Measurements from ENCODE around the gene CCDC9. TPM values are rescaled to one million over a fixed set of nuclear protein-coding genes. Genes with fewer than 3 reads are reported as not detected.
A peak's percentile ranks its signal among the peaks of the same experiment; 100 is the strongest.
"Not testable (repeated sequence)": the region's sequence is repeated elsewhere in the genome, so short reads cannot be mapped to it uniquely, and the experiment has no call there.

The CCDC9 gene
- total RNA-seq, 1 donor from 2014 or later, result 21.6 TPM

GRCh38 chr19:47256693-47257410 is 527 bp downstream of the CCDC9 start:
- intact Hi-C loops (cut with micrococcal nuclease), result no loop called here
- Histone ChIP-seq H3K9me3 (replicated peaks) (no peaks in the 10 kb centered on the region), H3K27me3 (ENCODE audit: low read depth) (no peaks in the 10 kb centered on the region), H3K4me1 (peaks cover 35% of the 10 kb centered on the region), H3K36me3 (peaks cover 34% of the 10 kb centered on the region), H3K27ac (replicated peaks) (peak overlapping the region; percentile 96), H3K4me3 (peak overlapping the region; percentile 75)
- TF ChIP-seq, protein P1, sequence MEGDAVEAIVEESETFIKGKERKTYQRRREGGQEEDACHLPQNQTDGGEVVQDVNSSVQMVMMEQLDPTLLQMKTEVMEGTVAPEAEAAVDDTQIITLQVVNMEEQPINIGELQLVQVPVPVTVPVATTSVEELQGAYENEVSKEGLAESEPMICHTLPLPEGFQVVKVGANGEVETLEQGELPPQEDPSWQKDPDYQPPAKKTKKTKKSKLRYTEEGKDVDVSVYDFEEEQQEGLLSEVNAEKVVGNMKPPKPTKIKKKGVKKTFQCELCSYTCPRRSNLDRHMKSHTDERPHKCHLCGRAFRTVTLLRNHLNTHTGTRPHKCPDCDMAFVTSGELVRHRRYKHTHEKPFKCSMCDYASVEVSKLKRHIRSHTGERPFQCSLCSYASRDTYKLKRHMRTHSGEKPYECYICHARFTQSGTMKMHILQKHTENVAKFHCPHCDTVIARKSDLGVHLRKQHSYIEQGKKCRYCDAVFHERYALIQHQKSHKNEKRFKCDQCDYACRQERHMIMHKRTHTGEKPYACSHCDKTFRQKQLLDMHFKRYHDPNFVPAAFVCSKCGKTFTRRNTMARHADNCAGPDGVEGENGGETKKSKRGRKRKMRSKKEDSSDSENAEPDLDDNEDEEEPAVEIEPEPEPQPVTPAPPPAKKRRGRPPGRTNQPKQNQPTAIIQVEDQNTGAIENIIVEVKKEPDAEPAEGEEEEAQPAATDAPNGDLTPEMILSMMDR (IDR thresholded peaks at IDR 0.05; ENCODE audit: borderline replicate concordance), result no peak
- DNase-seq, result peak; percentile 100

- H3K36me3 ChIP-seq, result peaks cover 42% of the 10 kb centered on the region
- no peak for DNase-seq
- H3K4me1 ChIP-seq, result peaks cover 35% of the 10 kb centered on the region
- H3K27ac ChIP-seq (replicated peaks), result peak overlapping the region; percentile 96
- intact Hi-C loops (cut with micrococcal nuclease), result no loop called here
- H3K27me3 ChIP-seq (ENCODE audit: low read depth), result no peaks in the 10 kb centered on the region
- H3K9me3 ChIP-seq (replicated peaks), result no peaks in the 10 kb centered on the region
- TF ChIP-seq, protein P1 (IDR thresholded peaks at IDR 0.05; ENCODE audit: borderline replicate concordance), result no peak
- peak overlapping the region; percentile 75 for H3K4me3 ChIP-seq
Measured at GRCh38 chr19:47257411-47258169, 1.3 kb downstream of the CCDC9 start.

- Histone ChIP-seq H3K4me3 (peak overlapping the region; percentile 75), H3K36me3 (peaks cover 50% of the 10 kb centered on the region), H3K27ac (replicated peaks) (peak overlapping the region; percentile 96), H3K4me1 (peaks cover 35% of the 10 kb centered on the region), H3K27me3 (ENCODE audit: low read depth) (no peaks in the 10 kb centered on the region), H3K9me3 (replicated peaks) (no peaks in the 10 kb centered on the region)
- no peak for DNase-seq
- TF ChIP-seq, protein P1 (IDR thresholded peaks at IDR 0.05; ENCODE audit: borderline replicate concordance), result no peak
- intact Hi-C loops (cut with micrococcal nuclease), result no loop called here
Measured at GRCh38 chr19:47258434-47258833, 2.1 kb downstream of the CCDC9 start.

GRCh38 chr19:47258895-47259555 is 2.7 kb downstream of the CCDC9 start:
- peak overlapping the region; percentile 96 for H3K27ac ChIP-seq (replicated peaks)
- peaks cover 56% of the 10 kb centered on the region for H3K36me3 ChIP-seq
- H3K4me3 ChIP-seq, result no peak overlapping the region
- intact Hi-C loops (cut with micrococcal nuclease), result no loop called here
- no peaks in the 10 kb centered on the region for H3K9me3 ChIP-seq (replicated peaks)
- no peaks in the 10 kb centered on the region for H3K27me3 ChIP-seq (ENCODE audit: low read depth)
- peaks cover 35% of the 10 kb centered on the region for H3K4me1 ChIP-seq
- no peak for DNase-seq
- TF ChIP-seq, protein P1 (IDR thresholded peaks at IDR 0.05; ENCODE audit: borderline replicate concordance), result no peak

DNA sequence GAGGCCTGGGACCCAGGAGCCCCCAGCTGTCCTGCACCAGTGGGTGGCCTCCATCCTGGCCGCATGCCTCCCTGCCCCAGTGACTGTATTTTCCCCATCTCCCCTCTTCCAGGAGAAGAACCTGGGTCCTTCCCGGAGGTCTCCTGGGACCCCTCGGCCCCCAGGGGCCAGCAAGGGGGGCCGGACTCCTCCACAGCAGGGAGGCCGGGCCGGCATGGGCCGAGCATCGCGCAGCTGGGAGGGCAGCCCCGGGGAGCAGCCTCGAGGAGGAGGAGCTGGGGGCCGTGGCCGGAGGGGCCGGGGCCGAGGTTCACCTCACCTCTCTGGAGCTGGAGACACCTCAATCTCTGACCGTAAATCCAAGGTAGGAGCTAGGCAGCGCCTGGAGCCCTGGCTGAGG is 4.2 kb downstream of the CCDC9 start:
- Histone ChIP-seq H3K27me3 (ENCODE audit: low read depth) (no peaks in the 10 kb centered on the region), H3K4me1 (peaks cover 34% of the 10 kb centered on the region), H3K4me3 (no peak overlapping the region), H3K9me3 (replicated peaks) (no peaks in the 10 kb centered on the region), H3K36me3 (peaks cover 71% of the 10 kb centered on the region), H3K27ac (replicated peaks) (no peak overlapping the region)
- intact Hi-C loops (cut with micrococcal nuclease), result no loop called here
- no peak for DNase-seq
- TF ChIP-seq, protein P1 (IDR thresholded peaks at IDR 0.05; ENCODE audit: borderline replicate concordance), result no peak

GRCh38 chr19:47261946-47262793 is 5.8 kb downstream of the CCDC9 start:
- H3K27me3 ChIP-seq (ENCODE audit: low read depth); H3K27ac ChIP-seq (replicated peaks); H3K9me3 ChIP-seq (replicated peaks); H3K4me3 ChIP-seq; DNase-seq; intact Hi-C loops (cut with micrococcal nuclease): not testable (repeated sequence)
- Histone ChIP-seq H3K4me1 (peaks cover 26% of the 10 kb centered on the region), H3K36me3 (peaks cover 87% of the 10 kb centered on the region)
